Upper lobe of left lung (tissue), 6 donors: Measurements from ENCODE around the gene SH3GL2. TPM values are rescaled to one million over a fixed set of nuclear protein-coding genes. Genes with fewer than 3 reads are reported as not detected.

Experiments
- ATAC-seq, 2 donors: fragments of 200-7000 bp; cut with Tn5 transposase; one replicate each; pipeline ENCODE4 v1.9.1; 2022; ENCODE audit warnings: mild to moderate bottlenecking in 2 of 2, moderate library complexity in 2 of 2; ENCODE audit not compliant: low FRiP score in 2 of 2
- DNase-seq, 2 donors: peaks; one replicate each; pipeline ENCODE4 v3.0.0-alpha.2; 2019 to 2020
- H3K27ac ChIP-seq, 4 donors: fragments of 200-600 bp; sonication (generic); one replicate each; pipeline ENCODE4 v1.5.1; 2016 to 2019
- H3K27me3 ChIP-seq, 4 donors: fragments of 200-600 bp; sonication (generic); one replicate each; pipeline ENCODE4 v1.5.1; 2017 to 2019
- H3K36me3 ChIP-seq, 4 donors: fragments of 200-600 bp; sonication (generic); one replicate each; pipeline ENCODE4 v1.5.1; 2016 to 2019
- H3K4me1 ChIP-seq, 4 donors: fragments of 200-600 bp; sonication (generic); one replicate each; pipeline ENCODE4 v1.5.1; 2018 to 2019
- H3K4me3 ChIP-seq, 4 donors: fragments of 200-600 bp; sonication (generic); one replicate each; pipeline ENCODE4 v1.5.1; 2017 to 2019; ENCODE audit warnings: mild to moderate bottlenecking in 2 of 4, moderate library complexity in 1 of 4
- H3K9me3 ChIP-seq, 4 donors: fragments of 200-600 bp; sonication (generic); one replicate each; pipeline ENCODE4 v1.5.1; 2018 to 2019
- CTCF ChIP-seq, 6 experiments: fragments of 450-650 bp in 4 of 6; fragments of 200-600 bp in 2 of 6; sonication (generic) in 2 of 6; IDR thresholded peaks; one replicate each; pipeline ENCODE4 v1.5.1; 2016 to 2019; ENCODE audit warnings: antibody characterized with exemption in 6 of 6
- EP300 ChIP-seq, 4 donors: sonication (generic); formaldehyde crosslinking; IDR thresholded peaks; one replicate each; pipeline ENCODE4 v1.5.1; 2017; ENCODE audit warnings: antibody characterized with exemption in 4 of 4, control low read depth in 2 of 4
- POLR2A ChIP-seq, 4 donors: fragments of 450-650 bp; IDR thresholded peaks; one replicate each; pipeline ENCODE4 v1.5.1; 2016 to 2017; ENCODE audit warnings: antibody characterized with exemption in 4 of 4, mild to moderate bottlenecking in 2 of 4
- POLR2AphosphoS5 ChIP-seq, 2 donors: sonication (generic); formaldehyde crosslinking; IDR thresholded peaks; one replicate each; pipeline ENCODE4 v1.5.1; 2017; ENCODE audit warnings: antibody characterized with exemption in 2 of 2
- WGBS, 2 donors: methylation state at CpG; one replicate each; pipeline ENCODE4 v1.1.5; 2017 to 2018; 5-methylcytosine and 5-hydroxymethylcytosine counted together
- total RNA-seq, 6 donors: library from RNA; depleted of rRNA in 4 of 6; stranded (reverse); fragments of >200 nt in 4 of 6; gene quantifications; one replicate each; pipeline versions ENCODE4 v1.1.0 to v1.2.1, GENCODE V29; 2016 to 2021
- donor health status: DM: no; HTN: no; CAD: no; lungs with moderate emphysema.
- donor health status: DM: no; HTN: yes; CAD: no; lungs with severe emphysema.

The SH3GL2 gene
- total RNA-seq, 6 donors from 2014 or later, result 0.67 to 4.1 (median 1.3) TPM

DNA sequence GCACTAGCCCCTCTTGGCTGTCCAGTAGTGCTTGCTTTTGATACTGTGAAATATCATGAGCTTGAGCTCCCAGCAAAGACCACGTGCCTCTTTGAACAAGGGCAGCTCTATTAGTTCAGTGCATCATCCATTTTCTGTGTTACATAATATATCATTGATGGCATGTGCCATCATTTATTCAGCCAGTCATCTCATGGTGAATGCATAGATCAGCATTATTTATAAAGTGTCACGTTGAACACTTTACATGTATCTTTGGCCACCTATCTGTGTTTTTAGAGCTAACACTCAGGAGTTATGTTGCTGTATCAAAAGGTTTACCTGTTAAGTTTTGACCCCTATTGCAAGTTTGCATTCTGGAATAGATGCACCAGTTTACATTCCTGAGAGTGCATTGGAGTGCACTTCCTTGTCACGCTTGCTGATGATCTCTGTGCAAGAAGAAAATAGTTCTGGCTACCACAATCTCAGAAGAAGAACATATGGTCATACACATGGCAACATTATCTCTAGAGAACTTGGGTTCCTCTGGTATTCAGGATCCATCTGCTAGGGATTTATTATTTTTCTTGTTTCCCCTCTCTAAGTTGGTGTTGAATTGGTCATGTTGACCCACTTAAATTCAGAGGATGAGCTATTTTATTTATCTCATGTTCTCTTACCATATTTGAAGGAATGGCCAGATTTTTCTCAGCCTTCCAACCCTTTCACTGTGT lies 120.9 kb downstream of the SH3GL2 start:
- no peak for TF ChIP-seq CTCF (IDR thresholded peaks at IDR 0.05)
- TF ChIP-seq POLR2AphosphoS5 (IDR thresholded peaks at IDR 0.05), result no peak
- TF ChIP-seq POLR2A (IDR thresholded peaks at IDR 0.05), result no peak
- TF ChIP-seq EP300 (IDR thresholded peaks at IDR 0.05), result no peak
- 74 to 78% methylated on average over 3 of the region's 3 CpGs for WGBS, 2 donors
- Histone ChIP-seq H3K4me3 (no peak overlapping the region), H3K27me3 (no peaks in the 10 kb centered on the region), H3K36me3 (no peaks in the 10 kb centered on the region), H3K27ac (no peak overlapping the region), H3K4me1 (no peaks in the 10 kb centered on the region), H3K9me3 (no peaks in the 10 kb centered on the region)
- no peak for ATAC-seq
- no peak for DNase-seq

GRCh38 chr9:17706347-17706746 lies 127.5 kb downstream of the SH3GL2 start:
- ATAC-seq, result no peak

GRCh38 chr9:17719053-17719452 lies 140.2 kb downstream of the SH3GL2 start:
- no peak for TF ChIP-seq POLR2AphosphoS5 (IDR thresholded peaks at IDR 0.05)
- no peak for TF ChIP-seq POLR2A (IDR thresholded peaks at IDR 0.05)
- no peak for TF ChIP-seq CTCF (IDR thresholded peaks at IDR 0.05)
- TF ChIP-seq EP300 (IDR thresholded peaks at IDR 0.05), result no peak
- ATAC-seq, result no peak
- H3K27ac ChIP-seq, result no peak overlapping the region
- no peaks in the 10 kb centered on the region for H3K36me3 ChIP-seq
- no peaks in the 10 kb centered on the region for H3K27me3 ChIP-seq
- H3K9me3 ChIP-seq, result peaks cover 0 to 6% (median 0%) of the 10 kb centered on the region in 4 donors
- H3K4me3 ChIP-seq, result no peak overlapping the region
- no peak for DNase-seq
- no peaks in the 10 kb centered on the region for H3K4me1 ChIP-seq
- 53 to 55% methylated on average over 1 of the region's 1 CpG for WGBS, 2 donors

More at GRCh38 chr9:17706347-17706746, 127.5 kb downstream of the SH3GL2 start:
- H3K9me3 ChIP-seq, result no peaks in the 10 kb centered on the region
- no peaks in the 10 kb centered on the region for H3K36me3 ChIP-seq
- H3K27ac ChIP-seq, result no peak overlapping the region
- no peak for DNase-seq
- H3K27me3 ChIP-seq, result no peaks in the 10 kb centered on the region
- 67 to 81% methylated on average over 2 of the region's 2 CpGs for WGBS, 2 donors
- no peak overlapping the region for H3K4me3 ChIP-seq
- TF ChIP-seq POLR2A (IDR thresholded peaks at IDR 0.05) (no peak), EP300 (IDR thresholded peaks at IDR 0.05) (no peak), CTCF (IDR thresholded peaks at IDR 0.05) (no peak), POLR2AphosphoS5 (IDR thresholded peaks at IDR 0.05) (no peak)
- no peaks in the 10 kb centered on the region for H3K4me1 ChIP-seq

- peaks cover 0 to 6% (median 0%) of the 10 kb centered on the region in 4 donors for H3K9me3 ChIP-seq
- TF ChIP-seq EP300 (IDR thresholded peaks at IDR 0.05) (no peak), POLR2AphosphoS5 (IDR thresholded peaks at IDR 0.05) (no peak), POLR2A (IDR thresholded peaks at IDR 0.05) (no peak)
- H3K4me3 ChIP-seq, result no peak overlapping the region
- no peak for ATAC-seq
- 78 to 89% methylated on average over 3 of the region's 3 CpGs for WGBS, 2 donors
- H3K36me3 ChIP-seq, result no peaks in the 10 kb centered on the region
- H3K27ac ChIP-seq, result no peak overlapping the region
- H3K4me1 ChIP-seq, result no peaks in the 10 kb centered on the region
- DNase-seq, result no peak
- no peaks in the 10 kb centered on the region for H3K27me3 ChIP-seq
These were observed 143.1 kb downstream of the SH3GL2 start for GRCh38 chr9:17721954-17722353.

GRCh38 chr9:17723656-17724055 lies 144.8 kb downstream of the SH3GL2 start:
- Histone ChIP-seq H3K36me3 (no peaks in the 10 kb centered on the region), H3K4me1 (no peaks in the 10 kb centered on the region), H3K27ac (no peak overlapping the region), H3K27me3 (no peaks in the 10 kb centered on the region), H3K4me3 (no peak overlapping the region), H3K9me3 (peaks cover 0 to 6% (median 0%) of the 10 kb centered on the region in 4 donors)
- TF ChIP-seq EP300 (IDR thresholded peaks at IDR 0.05) (no peak), POLR2A (IDR thresholded peaks at IDR 0.05) (no peak), CTCF (IDR thresholded peaks at IDR 0.05) (no peak), POLR2AphosphoS5 (IDR thresholded peaks at IDR 0.05) (no peak)
- WGBS, 2 donors, result 62 to 72% methylated on average over 2 of the region's 2 CpGs
- no peak for ATAC-seq
- no peak for DNase-seq
